Measurements from ENCODE around the gene GPS1. TPM values are rescaled to one million over a fixed set of nuclear protein-coding genes. Genes with fewer than 3 reads are reported as not detected.

GPS1 gene
- total RNA-seq, 1 donor from 2014 or later = 112 TPM

DNA sequence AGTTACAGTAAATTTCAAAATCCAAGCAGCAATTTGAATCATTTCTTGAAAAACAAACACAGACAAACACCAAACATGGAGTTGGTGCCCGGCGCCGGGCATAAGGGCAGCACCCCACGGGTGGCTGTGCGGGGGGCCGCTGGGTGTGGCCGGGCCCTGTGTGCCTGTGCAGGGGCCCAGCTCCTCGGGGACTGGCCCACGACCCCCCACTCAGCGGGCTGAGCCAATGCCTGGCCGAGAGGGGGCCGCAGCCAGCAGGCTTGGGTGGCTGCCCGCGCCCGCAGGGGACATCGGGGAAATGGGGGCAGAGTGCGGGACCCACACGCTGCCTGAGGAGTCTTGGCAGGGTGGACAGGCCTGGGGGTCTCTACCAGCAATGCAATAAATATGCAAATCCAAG lies 26.7 kb downstream of the GPS1 start:
- Mint-ChIP-seq H3K4me3 (no peak overlapping the region), H3K27ac (no peak overlapping the region), H3K36me3 (ENCODE audit: low read depth) (peaks cover 11% of the 10 kb centered on the region), H3K27me3 (ENCODE audit: insufficient read depth) (peaks cover 6% of the 10 kb centered on the region), H3K4me1 (ENCODE audit: low read depth) (no peaks in the 10 kb centered on the region), H3K9me3 (no peaks in the 10 kb centered on the region)
- intact Hi-C loops (cut with micrococcal nuclease) = no loop called here
- DNase-seq (ENCODE audit: low spot score) = no peak

DNA sequence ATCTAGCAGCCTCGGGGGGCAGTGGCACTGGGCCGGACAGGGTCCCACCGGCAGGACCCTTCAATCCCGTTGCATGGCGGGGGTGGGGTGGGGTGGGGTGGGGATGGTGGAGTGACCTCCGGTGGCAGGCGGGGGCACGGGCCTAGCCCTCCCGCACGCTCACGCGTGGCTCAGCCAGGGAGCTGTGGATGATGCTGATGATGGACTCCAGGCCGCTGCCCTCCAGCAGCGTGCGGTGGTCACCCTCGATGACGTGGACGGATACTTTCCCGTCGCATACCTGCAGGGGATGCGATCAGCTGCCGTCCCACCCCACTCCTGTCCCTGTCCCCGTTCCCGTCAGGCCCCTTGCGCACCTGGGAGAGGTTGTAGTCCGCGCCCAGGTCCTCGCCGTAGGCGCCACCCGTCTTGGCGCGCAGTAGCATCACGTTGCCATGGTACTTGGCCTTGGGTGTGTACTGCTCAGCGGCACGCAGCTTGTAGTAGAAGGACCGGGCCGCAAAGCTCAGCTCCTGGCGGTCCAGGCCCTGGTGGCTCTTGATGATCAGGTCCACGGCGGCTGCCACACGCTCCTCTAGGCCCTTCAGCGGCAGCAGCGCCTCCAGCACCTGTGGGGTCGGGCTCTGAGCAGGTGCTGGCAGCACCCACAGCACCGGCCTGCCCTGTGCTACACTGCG lies 27.4 kb downstream of the GPS1 start:
- no peaks in the 10 kb centered on the region for H3K9me3 Mint-ChIP-seq
- no peak overlapping the region for H3K4me3 Mint-ChIP-seq
- H3K4me1 Mint-ChIP-seq (ENCODE audit: low read depth) = no peaks in the 10 kb centered on the region
- intact Hi-C loops (cut with micrococcal nuclease) = no loop called here
- H3K36me3 Mint-ChIP-seq (ENCODE audit: low read depth) = peaks cover 12% of the 10 kb centered on the region
- peaks cover 3% of the 10 kb centered on the region for H3K27me3 Mint-ChIP-seq (ENCODE audit: insufficient read depth)
- DNase-seq (ENCODE audit: low spot score) = no peak
- no peak overlapping the region for H3K27ac Mint-ChIP-seq

DNA sequence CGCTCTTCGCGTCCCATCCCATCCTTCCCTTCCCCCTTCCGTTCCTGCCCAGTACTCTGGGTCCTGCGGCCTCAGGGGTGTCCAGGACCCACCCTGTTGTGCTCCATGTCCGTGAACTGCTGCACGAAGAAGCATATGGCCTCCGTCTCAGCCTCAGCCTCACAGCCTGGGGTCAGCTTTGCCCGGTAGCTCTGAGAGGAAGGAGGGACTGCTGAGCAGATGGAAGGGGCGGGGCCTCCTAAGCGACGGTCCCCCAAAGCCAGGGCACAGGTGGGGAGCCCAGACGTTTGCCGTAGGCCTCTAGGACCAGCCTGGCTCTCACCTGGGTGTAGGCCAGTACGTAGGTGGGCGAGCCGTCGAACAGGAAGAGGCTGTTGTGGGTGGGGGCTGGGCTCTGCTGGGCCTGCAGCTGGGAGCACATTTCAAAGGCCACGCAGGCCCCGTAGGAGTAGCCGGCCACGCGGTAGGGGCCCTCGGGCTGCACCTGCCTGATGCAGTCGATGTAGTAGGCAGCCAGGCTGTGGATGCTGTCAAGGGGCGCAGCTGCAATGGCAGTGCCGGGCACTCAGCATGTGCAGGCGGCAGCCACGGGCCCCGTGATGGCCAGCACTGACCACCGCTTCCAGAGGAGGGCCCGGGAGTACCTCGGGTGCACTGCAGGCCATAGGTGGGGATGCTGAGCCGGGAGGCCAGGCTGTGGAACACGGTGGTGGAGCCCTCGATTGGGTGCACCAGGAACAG lies 28.5 kb downstream of the GPS1 start:
- H3K4me1 Mint-ChIP-seq (ENCODE audit: low read depth) = no peaks in the 10 kb centered on the region
- no peaks in the 10 kb centered on the region for H3K27me3 Mint-ChIP-seq (ENCODE audit: insufficient read depth)
- intact Hi-C loops (cut with micrococcal nuclease) = no loop called here
- no peak overlapping the region for H3K27ac Mint-ChIP-seq
- peaks cover 12% of the 10 kb centered on the region for H3K36me3 Mint-ChIP-seq (ENCODE audit: low read depth)
- no peak for DNase-seq (ENCODE audit: low spot score)
- no peaks in the 10 kb centered on the region for H3K9me3 Mint-ChIP-seq
- no peak overlapping the region for H3K4me3 Mint-ChIP-seq

DNA sequence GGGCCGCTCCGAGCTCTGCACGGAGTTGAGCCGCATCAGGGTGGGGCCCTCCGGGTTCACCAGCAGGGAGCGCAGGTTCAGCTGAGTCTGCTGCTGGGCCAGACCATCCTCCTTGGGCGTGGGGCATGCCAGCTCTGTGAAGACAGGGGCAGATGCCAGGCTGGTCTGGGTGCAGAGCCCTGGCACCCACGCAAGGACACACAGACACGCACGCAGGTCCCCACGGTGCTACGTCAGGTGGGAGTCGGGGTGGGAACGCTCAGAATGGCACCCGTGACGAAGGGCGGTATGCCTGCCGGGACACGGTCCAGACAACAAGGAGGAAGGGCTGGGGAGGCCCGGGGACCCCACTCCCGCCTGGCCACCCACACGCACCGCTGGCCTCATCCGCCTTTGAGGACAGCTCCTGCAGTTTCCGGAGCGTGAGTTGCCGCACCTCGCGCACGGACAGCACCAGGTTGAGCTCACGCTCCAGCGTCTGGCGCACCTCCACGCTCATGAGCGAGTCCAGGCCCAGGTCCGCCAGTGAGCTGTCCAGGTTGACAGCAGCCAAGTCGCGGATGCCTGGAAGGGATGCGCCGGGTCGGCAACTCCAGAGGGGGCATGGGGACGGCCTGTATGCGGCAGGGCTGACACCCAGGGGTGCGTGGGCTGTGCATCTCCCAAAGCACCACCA lies 29.2 kb downstream of the GPS1 start:
- Mint-ChIP-seq H3K36me3 (ENCODE audit: low read depth) (peaks cover 12% of the 10 kb centered on the region), H3K27me3 (ENCODE audit: insufficient read depth) (no peaks in the 10 kb centered on the region), H3K4me3 (no peak overlapping the region), H3K27ac (no peak overlapping the region), H3K9me3 (no peaks in the 10 kb centered on the region), H3K4me1 (ENCODE audit: low read depth) (no peaks in the 10 kb centered on the region)
- DNase-seq (ENCODE audit: low spot score) = no peak
- intact Hi-C loops (cut with micrococcal nuclease) = no loop called here

DNA sequence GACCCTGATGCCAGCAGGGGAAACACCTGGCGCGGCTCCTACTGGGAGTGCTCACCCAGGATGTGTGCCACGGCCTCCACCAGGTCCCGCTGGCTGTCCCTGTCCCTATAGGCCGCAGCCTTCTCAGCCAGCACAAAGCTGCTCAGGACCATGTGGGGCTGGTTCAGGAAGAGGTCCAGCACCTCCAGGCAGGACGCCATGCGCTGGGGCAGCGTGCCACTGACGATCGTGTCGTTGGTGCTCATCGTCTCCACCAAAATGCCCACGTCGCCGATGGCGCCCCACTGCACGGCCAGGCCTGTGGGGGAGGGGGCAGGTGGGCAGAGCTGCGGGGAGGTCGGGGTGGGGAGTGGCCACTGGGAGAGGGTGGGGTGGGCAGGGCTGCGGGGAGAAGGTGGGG lies 29.8 kb downstream of the GPS1 start:
- H3K27ac Mint-ChIP-seq = no peak overlapping the region
- no peaks in the 10 kb centered on the region for H3K4me1 Mint-ChIP-seq (ENCODE audit: low read depth)
- no peak overlapping the region for H3K4me3 Mint-ChIP-seq
- peaks cover 12% of the 10 kb centered on the region for H3K36me3 Mint-ChIP-seq (ENCODE audit: low read depth)
- H3K9me3 Mint-ChIP-seq = no peaks in the 10 kb centered on the region
- intact Hi-C loops (cut with micrococcal nuclease) = no loop called here
- H3K27me3 Mint-ChIP-seq (ENCODE audit: insufficient read depth) = no peaks in the 10 kb centered on the region
- no peak for DNase-seq (ENCODE audit: low spot score)

DNA sequence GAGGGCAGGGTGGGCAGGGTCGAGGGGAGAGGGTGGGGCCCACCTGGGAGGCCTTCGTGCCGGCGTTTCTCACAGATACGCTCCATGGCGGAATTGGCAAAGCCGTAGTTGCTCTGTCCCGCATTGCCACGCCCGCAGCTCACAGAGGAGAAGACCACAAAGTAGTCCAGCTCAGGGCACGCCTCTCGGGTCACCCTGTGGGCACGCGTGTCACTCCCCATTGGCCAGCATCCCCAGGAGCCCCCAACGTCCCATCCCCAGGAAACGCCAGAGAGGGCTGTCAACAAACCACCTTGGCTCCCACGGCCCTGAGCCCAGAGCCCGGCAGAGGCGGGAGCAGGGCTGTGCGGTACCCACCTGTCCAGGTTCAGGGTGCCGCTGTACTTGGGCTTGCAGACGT lies 30.3 kb downstream of the GPS1 start:
- H3K36me3 Mint-ChIP-seq (ENCODE audit: low read depth) = peaks cover 12% of the 10 kb centered on the region
- no peaks in the 10 kb centered on the region for H3K4me1 Mint-ChIP-seq (ENCODE audit: low read depth)
- H3K4me3 Mint-ChIP-seq = no peak overlapping the region
- H3K9me3 Mint-ChIP-seq = no peaks in the 10 kb centered on the region
- no peak overlapping the region for H3K27ac Mint-ChIP-seq
- intact Hi-C loops (cut with micrococcal nuclease) = no loop called here
- DNase-seq (ENCODE audit: low spot score) = no peak
- no peaks in the 10 kb centered on the region for H3K27me3 Mint-ChIP-seq (ENCODE audit: insufficient read depth)

DNA sequence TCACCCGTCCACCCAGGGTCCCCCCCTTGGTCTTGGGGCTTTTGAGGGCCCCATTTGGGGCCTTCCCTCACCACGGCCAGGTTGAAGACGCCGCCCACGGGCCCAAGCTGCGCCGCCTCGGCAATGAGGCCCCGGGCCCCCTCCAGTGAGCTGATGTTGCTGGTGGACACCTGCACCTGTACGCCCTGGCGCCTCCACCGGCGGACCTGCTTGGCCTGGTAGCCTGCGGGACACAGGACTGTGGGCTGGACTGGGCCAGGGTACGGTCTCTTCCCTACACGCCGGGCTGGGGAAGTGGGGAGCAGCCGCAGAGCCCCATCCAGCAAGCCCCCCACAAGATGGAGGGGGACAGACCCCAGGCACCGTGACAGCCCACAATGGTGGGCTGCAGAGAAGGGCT lies 30.8 kb downstream of the GPS1 start:
- intact Hi-C loops (cut with micrococcal nuclease) = no loop called here
- Mint-ChIP-seq H3K4me1 (ENCODE audit: low read depth) (no peaks in the 10 kb centered on the region), H3K4me3 (no peak overlapping the region), H3K36me3 (ENCODE audit: low read depth) (peaks cover 12% of the 10 kb centered on the region), H3K27ac (no peak overlapping the region), H3K9me3 (no peaks in the 10 kb centered on the region), H3K27me3 (ENCODE audit: insufficient read depth) (no peaks in the 10 kb centered on the region)
- no peak for DNase-seq (ENCODE audit: low spot score)

DNA sequence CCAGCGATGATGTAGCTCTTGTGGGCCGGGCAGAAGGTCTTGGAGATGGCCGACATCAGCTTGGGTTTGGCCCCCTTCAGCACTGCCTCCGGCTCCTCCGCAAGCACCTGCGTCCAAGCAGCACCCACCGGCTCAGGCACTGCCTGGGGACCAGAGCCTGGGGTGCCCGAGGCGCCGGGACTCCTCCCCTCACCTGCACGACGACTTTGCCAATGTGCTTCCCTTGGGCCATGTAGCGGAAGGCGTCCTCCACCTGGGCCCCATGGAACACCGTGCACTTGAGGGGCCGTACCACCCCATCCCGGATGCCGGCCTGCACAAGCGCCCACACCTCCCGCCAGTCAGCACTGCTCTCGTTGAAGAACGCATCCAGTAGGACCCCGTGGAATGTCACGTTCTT lies 31.3 kb downstream of the GPS1 start:
- Mint-ChIP-seq H3K4me3 (no peak overlapping the region), H3K9me3 (no peaks in the 10 kb centered on the region), H3K27ac (no peak overlapping the region), H3K36me3 (ENCODE audit: low read depth) (peaks cover 12% of the 10 kb centered on the region), H3K4me1 (ENCODE audit: low read depth) (no peaks in the 10 kb centered on the region), H3K27me3 (ENCODE audit: insufficient read depth) (no peaks in the 10 kb centered on the region)
- intact Hi-C loops (cut with micrococcal nuclease) = no loop called here
- DNase-seq (ENCODE audit: low spot score) = no peak

DNA sequence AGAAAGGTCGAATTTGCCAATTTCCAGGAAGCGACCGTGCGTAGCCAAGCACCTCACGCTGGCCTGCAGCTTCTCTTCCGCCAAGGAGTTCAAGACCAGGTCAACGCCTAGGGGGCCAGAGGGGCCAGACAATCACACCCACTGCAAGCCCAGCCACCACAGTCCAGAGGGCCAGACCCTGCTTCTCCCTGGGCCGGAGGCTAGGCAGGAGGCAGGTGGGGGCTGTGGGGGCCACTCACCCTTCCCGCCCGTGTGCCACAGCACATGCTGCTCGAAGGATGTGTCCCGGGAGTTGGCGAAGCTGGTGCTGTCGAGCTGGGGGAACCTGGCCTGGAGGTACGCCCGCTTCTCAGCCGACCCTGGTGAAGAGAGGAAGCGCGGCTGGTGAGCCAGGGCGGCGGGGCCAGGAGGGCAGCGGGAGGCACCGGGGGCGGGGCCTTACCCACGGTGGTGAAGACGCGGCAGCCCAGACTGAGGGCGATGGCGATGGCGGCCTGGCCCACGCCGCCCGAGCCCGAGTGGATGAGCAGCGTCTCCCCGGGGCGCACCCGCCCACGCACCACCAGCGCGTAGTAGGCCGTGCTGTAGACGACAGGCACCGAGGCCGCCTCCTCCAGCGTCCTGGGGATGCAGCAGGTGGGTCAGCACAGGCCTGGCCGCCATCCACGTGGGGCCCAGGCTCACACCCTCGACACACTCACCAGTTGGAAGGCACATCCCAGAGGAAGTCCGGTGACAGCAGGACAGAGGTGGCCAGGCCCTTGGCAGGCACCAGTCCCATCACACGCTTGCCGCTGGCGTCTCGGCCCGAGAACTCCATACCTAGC lies 32.0 kb downstream of the GPS1 start:
- H3K27ac Mint-ChIP-seq = no peak overlapping the region
- no peak overlapping the region for H3K4me3 Mint-ChIP-seq
- no peaks in the 10 kb centered on the region for H3K9me3 Mint-ChIP-seq
- intact Hi-C loops (cut with micrococcal nuclease) = no loop called here
- peaks cover 12% of the 10 kb centered on the region for H3K36me3 Mint-ChIP-seq (ENCODE audit: low read depth)
- no peaks in the 10 kb centered on the region for H3K27me3 Mint-ChIP-seq (ENCODE audit: insufficient read depth)
- DNase-seq (ENCODE audit: low spot score) = no peak
- no peaks in the 10 kb centered on the region for H3K4me1 Mint-ChIP-seq (ENCODE audit: low read depth)

DNA sequence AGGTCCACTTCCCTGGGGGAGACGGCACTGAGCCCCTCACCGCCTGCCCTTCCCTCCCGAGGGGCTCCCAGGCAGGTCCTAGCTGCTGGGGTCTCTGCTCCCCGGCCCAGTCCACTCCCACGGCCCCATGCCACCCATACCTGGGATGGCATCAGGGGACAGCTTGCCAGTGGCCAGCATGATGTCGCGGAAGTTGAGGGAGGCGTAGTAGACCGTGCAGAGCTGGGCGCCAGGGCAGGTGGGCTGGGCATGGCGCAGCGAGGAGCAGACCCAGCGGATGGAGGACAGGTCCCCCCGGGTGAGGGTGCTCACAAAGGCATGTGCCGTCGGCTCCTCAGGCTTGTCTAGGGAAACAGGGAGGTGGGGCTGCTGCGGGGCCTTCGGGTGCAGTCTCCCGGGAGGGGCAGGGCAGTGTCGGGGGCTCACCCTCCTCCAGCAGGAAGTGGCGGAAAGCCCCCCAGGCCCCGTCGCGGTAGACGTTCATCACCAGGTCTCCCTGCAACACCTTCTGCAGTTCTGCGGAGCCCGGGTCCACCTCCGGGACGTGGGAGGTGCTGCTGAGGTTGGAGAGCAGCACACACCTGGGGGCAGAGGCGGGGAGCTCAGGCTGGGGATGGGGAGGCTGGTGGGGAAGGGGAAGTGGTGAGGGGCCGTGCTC lies 32.8 kb downstream of the GPS1 start:
- H3K27ac Mint-ChIP-seq = no peak overlapping the region
- intact Hi-C loops (cut with micrococcal nuclease) = no loop called here
- DNase-seq (ENCODE audit: low spot score) = no peak
- no peak overlapping the region for H3K4me3 Mint-ChIP-seq
- H3K27me3 Mint-ChIP-seq (ENCODE audit: insufficient read depth) = no peaks in the 10 kb centered on the region
- H3K36me3 Mint-ChIP-seq (ENCODE audit: low read depth) = peaks cover 12% of the 10 kb centered on the region
- no peaks in the 10 kb centered on the region for H3K9me3 Mint-ChIP-seq
- no peaks in the 10 kb centered on the region for H3K4me1 Mint-ChIP-seq (ENCODE audit: low read depth)

DNA sequence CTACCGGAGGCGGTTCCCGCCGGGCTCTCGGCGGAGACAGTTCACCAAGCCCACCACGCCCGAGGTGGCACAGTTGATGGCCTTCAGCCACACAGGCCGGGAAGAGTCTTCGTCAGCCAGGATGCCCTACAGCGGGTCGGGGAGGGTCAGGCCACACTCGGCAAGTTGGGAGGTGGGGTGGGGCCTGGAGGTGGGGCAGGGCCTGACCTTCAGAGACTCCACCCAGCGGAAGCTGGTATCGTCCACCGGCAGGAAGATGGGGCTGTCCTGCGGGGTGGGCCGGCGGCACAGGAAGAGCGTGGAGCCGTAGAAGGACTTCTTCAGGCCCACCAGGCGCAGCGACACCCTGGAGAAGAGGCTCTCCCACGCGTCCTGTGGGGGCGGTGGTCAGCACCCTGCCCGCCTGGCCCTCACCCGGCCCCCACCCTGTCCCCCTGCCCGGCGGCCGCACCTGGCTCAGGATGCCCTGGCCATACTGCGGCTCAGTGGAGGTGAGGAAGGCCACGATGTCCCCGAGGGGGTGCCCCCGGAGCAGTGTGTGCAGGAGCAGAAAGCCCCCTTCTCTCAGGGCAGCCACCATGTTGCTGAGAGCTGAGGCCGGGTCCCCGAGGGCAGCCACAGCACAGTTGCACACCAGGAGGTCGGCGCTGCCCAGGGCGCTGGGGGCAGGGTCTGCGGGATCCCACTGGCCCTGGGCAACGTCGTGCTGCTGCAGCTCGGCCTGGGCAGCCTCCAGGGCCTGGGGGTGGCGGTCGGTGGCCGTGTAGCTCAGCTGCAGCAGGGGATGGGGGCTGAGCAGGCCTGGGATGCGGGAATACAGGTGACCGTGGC lies 33.5 kb downstream of the GPS1 start:
- H3K4me1 Mint-ChIP-seq (ENCODE audit: low read depth) = no peaks in the 10 kb centered on the region
- H3K9me3 Mint-ChIP-seq = no peaks in the 10 kb centered on the region
- H3K27me3 Mint-ChIP-seq (ENCODE audit: insufficient read depth) = no peaks in the 10 kb centered on the region
- no peak for DNase-seq (ENCODE audit: low spot score)
- peaks cover 11% of the 10 kb centered on the region for H3K36me3 Mint-ChIP-seq (ENCODE audit: low read depth)
- H3K27ac Mint-ChIP-seq = no peak overlapping the region
- intact Hi-C loops (cut with micrococcal nuclease) = no loop called here
- no peak overlapping the region for H3K4me3 Mint-ChIP-seq

Data from activated T-helper 1 cell treated with anti-CD3 and anti-CD28 coated beads, Interleukin-12 subunit alpha, Interleukin-12 subunit beta, Interleukin-2, Interleukin-4 antibody, amounts not matched to agents 30 ng/mL and 10 ng/mL and 1 ng/mL, durations not matched to agents 14 hours and 24 hours and 36 hours (primary cell).